SIG-M5 (cell line): Measurements from ENCODE around the gene RPS6KA4.
"Not testable (repeated sequence)": the region's sequence is repeated elsewhere in the genome, so short reads cannot be mapped to it uniquely, and the experiment has no call there.

Experiments
- DNase-seq: peaks from one replicate; lab custom pipeline; 2025; lab: John Stamatoyannopoulos, UW

The RPS6KA4 gene

DNA sequence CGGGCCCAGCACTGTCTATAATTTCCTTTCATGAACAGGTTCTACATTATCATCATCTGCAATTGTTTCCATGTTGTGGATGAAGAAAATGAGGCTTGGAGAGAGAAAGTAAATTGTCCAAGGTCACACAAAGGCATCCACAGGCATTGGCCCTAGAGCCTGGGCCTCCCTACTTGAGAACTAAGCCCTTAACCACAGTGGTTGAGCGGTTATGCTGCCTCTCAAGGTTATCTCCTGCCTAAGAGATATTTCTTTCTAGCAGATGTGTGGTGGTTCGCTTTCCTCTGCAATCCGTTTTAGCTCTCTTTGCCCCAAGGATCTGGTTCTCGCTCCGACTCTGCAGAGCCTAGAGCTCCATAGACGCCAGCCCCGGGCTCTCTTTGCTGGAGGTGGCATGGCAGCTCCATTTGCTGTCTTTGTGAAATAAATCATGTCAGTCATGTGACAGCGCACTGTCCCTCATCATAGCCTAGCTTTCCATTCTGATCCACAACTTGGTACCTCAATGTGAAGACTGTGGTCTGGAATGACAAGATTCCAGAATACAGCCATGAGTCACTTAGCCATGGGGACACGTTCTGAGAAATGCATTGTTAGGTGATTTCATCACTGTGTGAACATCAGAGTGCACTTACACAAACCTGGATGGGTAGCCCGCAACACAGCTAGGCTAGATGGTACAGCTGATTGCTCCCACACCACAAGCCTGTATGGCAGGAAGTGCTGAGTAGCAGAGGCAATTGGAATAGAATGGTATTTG lies 27.2 kb downstream of the RPS6KA4 start:
- no peak for DNase-seq

DNA sequence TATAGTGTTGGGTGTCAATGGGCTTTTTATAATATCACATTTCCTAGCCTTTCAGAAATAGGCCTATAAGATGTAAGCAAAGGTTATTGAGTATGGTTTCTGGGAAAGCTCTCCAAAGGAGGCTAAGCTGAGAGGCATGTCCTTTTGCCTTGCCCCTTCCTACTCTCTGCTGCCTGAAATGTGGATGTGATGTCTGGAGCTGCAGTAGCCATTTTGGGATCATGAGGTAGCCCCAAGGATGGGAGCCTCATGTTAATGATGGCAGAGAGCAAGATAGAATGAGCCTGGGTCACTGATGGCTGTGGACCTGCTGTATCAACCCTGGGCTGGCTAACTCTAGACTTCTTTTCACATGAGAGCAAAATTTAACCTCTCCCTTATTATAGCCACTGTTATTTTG lies 29.0 kb downstream of the RPS6KA4 start:
- DNase-seq: no peak

DNA sequence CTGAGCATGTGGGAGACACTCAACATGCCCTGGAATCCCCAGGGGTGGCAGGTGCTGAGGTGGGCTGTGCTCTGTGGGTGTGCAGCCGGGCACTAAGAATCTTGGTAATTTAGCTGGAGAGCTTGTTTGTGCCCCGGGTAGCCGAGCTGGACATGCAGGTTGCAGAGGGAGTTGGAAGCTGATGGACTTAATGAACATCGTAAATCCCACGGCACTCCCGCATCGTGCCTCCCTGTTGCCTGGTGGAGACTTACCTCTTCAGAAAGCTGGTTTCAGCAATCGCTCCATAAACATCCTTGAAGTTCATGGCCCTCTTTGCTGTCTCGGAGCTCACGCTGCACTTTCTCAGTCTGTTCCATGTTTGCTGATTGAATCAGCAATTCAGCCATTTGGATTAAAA lies 29.9 kb downstream of the RPS6KA4 start:
- no peak for DNase-seq

DNA sequence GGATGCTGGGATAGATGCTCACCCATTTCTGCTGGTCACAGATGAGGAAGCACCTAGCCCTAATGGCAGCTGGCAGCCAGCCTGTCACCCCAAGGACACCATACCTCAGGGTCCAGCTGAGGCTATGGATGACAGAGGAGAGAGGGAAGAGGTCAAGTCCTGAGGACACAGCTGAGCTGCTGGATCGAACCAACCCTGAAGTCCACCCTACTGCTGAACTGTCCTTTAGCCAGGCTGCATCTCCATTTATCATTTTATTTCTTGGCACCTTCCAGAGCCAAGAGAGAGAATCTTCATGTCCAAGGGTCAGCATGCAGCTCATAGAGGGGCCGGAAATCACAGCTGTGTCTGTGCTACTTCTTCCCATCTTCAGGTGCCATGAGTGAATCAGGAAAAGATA lies 30.9 kb downstream of the RPS6KA4 start:
- no peak for DNase-seq

DNA sequence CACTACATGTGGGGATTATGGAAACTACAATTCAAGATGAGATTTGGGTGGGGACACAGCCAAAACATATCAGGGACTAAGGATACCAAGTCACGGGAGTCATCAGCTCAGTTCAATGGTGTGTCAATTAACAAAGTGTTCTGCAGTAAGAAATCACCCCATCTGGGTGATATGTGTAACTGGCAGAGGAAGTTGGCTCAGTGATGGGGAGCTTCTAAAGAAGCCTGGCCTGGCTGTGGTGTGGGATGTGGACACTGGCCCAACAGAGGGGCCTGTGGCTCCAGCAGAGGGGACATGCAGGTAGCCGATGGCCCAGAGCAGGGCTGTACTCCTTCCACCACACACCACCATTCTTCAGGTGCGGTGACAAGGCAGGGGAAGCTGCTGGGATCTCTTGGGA lies 31.6 kb downstream of the RPS6KA4 start:
- no peak for DNase-seq

DNA sequence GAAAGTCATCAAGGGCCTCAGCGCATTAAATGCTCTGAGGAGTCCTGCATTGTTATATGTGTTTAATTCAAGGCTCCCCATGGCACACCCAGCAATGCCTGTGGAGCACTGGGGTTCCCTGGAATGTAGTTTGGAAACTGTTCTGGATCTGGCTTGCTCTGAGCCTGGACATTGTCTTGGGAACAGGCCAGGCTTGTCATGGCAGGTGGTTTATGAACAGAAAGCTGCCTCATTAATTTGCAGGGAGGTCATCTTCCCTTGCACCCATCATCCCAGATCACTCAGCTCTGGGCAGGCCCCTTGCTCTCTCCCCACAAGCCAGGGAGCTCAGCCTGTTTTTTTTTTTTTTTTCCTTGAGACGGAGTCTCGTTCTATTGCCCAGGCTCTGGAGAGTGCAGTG lies 32.9 kb downstream of the RPS6KA4 start:
- no peak for DNase-seq

DNA sequence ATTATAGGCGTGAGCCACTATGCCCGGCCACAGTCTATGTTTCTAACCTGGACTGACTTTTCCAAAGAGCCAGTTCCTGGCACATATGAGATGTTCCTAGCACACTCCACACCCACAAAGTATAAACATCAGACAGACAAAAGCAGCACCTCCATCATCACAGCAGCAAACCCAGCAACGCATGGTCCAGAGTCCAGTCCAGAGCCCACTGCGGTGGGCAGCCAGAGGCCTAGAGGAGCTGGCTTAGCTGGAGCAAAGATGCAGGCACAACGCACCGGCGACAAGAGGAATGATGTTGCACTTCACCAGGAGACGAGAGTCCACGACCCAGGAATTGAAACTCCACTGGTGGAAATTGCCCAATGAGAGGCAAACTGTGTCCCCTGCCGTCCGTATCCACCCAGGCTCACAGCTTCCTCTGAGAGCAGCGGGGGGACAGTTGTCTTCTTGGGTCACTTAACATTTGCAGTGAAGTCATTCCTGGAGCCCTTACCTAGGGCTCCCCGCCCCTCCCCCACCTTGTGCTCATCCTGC lies 36.6 kb downstream of the RPS6KA4 start:
- no peak for DNase-seq

DNA sequence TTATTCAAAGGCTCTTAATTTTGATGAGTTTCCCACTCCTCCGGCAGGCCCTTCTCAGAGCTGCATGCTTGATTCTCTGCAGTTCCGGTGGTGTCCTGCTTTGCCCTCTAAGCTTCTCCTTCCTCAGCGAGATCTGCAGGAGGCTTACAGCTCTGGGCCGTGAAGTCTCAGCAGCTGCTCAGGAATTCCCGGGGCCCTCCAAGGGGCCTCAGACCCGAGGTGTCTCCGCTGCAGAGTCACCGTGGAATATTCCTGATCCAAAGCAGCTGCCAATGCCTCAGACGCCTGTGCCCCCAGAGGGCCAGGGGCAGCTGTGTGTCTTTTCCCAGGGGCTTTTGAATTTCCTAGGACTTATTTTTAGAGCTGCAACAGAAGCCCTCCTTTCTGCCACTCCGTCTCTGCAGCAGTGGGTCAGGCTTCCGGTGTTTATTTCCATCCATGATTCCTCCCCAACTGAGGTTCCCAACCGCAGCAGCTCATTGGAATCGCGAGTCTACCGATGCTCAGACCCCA lies 37.2 kb downstream of the RPS6KA4 start:
- no peak for DNase-seq

DNA sequence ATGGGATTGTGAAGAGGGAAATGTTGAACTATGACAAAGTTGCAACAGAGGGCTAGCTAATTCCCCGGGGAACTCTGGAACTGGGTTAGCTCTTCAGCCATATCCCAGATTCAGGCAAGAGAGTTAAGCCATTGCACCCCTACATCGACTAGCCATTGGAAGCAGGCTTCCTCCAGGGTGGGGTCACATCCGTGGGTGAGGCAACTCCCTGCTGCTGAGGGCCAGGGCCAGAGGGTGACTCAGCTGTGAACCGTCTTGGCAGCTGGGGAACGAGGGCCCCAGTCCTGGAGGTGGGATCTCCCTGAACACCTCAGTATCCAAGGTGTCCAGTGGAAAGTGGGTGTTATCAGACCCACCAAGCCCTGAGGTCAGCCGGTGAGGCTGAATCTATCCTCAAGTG lies 41.1 kb downstream of the RPS6KA4 start:
- no peak for DNase-seq

DNA sequence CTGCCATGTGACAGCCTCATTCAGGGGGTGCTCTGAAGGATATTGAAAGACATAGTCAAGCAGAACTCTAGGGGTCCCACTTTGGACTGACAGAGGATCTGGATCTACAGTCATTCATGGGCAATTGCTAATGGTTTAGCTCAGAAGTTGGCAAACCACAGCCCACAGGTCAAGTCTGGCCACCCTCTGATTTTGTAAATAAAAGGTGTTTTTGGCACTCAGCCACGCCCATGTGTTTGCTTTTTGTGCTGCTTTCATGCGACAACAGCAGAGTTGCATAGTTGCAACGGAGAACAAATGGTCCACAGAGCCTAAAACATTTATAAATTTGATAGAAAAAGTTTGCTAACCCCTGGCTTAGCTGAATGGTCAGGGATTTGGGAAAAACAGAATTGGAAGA lies 41.7 kb downstream of the RPS6KA4 start:
- no peak for DNase-seq

DNA sequence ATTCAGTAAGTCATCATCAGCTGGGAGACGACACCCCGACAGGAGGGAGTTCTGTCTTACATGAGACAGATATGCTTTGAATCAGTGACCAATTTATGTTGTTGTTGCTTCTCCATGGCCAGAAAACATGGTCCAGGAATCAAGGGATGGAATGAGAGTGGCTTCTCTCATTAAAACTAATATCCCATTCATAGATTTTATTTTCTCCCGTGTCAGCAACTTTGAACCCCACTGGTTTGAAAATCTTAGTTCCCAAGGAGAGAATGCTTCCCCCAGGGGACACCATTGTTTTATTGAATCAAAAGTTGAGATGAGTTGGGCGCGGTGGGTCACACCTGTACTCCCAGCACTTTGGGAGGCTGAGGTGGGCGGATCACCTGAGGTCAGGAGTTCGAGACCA lies 42.8 kb downstream of the RPS6KA4 start:
- no peak for DNase-seq

DNA sequence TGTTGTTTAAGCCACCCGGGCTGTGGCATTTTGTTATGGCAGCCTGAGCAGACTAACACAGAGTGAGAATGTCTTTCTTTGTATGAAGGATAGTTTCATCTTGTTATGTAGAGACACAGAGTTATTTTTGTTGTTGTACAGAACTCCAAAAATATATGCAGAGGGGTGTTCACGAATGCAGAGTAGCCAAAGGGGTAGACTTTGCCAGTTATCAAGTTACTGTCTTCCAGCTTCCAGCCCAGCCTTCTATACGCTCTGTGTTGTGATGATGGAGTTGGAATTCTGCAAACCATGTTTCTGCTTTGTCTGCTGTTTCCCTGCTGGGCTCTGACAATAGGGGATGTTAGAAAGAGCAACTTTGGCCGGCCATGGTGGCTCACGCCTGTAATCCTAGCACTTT lies 44.1 kb downstream of the RPS6KA4 start:
- DNase-seq: no peak

DNA sequence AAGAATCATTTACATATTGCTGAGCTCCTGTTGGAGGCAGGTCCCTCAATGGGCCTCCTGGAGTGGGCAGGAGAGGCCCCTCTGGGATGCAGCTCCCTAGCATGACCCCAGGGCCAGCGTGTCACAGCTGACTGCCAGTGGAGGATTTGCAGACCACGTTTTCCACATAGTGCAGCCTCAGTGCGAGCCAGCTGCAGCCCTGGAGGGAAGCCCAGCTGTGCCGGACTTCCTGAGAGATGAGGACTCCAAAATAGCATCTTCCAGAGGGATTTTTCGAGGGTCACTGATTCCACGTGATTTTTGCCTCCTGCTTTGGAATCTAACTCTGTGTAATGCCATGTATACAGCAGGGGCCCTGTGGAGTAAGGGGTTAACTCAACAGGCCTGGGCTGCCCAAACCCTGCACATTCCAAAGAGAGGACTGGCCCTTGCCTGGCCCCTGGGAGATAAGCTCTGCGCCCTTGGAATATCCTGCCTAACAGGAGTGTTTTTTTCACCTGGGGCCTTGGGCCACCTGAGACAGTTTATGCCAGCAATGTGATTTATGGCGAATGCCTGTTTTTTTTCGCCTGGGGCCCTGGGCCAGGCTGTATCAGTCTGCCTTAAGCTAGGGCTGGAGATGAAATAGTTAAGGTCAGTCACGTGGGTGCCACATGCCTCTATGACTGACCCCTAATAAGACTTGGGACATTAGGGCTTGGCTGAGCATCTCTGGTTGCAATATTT lies 47.4 kb downstream of the RPS6KA4 start:
- DNase-seq: no peak

DNA sequence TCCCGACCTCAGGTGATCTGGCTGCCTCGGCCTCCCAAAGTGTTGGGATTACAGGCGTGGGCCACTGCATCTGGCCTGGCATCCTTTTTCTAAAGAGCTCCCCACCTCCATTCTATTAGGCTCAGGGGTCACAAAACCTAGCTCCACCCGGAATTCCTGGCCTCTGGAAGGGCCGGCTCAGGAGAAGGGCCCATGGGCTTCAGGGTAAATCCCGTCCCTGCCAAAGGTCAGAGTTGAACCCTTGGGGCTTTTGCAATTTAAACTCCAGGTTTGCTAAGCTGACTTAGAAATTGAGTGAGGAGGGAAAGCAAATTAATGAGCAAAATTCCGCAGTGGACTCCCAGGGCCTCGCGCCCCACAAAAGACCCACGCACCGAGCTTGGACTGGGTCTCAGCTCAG lies 48.3 kb downstream of the RPS6KA4 start:
- DNase-seq: no peak

DNA sequence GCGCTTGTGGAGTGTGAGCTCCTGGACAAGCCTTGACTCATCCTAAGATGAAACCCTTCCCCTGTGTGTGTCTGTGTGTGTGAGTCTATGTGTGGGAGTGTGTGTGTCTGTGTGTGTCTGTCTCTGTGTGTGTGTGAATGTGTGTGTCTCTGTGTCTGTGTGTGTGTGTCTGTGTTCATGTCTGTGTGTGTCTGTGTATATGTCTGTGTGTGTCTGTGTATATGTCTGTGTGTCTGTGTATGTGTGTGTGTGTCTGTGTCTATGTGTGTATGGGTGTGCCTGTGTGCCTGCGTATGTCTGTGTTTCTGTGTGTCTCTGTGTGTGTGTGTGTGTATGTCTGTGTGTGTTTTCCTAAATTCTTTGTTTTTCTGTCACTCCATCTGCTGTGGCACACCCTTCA lies 48.7 kb downstream of the RPS6KA4 start:
- no peak for DNase-seq

DNA sequence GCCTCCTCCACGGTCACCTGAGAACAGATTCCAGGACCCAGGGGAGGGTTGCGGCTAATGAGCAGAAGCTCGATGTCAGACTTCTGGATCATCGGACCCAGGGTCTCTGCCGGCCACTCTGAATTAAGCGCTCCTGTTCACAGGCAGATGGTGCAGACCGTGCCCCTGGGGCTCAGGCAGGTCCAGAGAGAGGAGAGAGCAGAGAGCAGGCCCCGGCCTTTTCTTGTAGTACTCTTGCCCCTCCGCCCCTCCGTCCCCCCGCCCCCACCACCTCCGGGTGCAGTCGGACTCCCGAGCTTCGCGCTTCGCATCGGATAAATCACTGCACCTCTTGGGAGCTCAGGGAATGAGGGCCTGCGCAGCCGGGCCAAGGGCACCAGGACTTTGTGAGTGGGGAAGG lies 50.3 kb downstream of the RPS6KA4 start:
- no peak for DNase-seq

DNA sequence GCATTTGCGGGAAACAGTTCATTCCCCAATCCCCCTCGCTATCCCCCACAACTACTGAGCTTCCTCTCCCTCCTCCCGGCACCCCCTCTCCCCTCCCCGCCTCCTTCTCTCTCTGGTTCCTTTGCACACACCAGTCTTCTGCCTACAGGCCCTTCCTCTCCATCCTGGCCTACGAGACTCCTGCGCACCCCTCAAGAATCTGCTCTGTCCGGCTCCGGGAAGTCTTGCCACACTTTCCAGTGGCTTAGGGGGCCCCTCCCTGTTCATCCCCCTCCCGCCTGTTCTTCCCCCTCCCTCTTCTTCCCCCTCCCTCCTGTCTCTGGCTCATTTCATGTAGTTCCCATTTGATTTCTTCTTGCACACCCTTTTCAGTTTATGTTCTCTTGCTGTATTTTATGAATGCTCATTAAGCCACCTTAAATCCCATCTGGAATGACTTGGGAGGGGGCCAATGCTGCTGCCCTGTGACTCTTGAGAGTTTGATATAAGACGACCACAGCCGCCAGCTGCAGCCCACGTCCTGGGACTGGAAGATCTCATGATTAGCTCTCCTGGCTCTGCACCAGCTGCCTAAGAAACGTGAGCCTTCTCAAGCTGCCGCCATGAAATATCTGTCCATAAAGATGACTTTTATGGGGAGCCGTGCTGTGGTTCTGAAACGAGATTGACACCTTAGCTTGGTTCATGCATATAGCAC lies 50.9 kb downstream of the RPS6KA4 start:
- no peak for DNase-seq

DNA sequence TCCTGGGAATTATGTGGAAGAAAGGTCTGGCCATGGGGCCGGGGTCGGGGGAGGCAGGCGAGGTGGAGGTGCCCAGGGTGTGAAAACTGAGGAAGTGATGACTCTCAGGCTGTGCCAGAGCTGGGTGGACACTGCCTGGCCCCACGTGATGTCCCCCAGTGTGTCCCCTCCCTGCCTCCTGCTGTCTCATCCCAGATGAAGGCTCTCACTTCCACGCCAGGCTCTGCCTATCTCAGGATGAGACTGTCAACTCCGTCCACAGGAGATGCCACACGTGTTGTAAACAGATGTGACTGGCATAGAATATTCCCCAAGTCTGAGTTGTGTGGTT lies 51.4 kb downstream of the RPS6KA4 start:
- no peak for DNase-seq

DNA sequence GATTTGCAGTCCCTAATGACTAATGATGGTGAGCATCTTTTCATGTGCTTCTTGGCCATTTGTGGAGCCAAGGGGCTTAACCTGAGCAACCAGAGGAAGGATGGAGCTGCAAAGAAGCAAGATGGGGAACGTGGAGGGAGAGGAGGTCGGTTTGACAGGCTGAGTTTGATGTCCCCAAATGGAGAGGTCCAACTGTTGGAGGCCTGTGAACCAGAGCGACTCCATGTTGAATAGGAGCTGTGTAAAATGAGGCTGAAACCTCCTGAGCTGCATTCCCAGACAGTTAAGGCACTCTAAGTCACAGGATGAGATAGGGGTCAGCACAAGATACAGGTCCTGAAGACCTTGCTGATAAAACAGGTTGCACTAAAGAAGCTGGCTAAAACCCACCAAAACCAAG lies 54.5 kb downstream of the RPS6KA4 start:
- DNase-seq: no peak

DNA sequence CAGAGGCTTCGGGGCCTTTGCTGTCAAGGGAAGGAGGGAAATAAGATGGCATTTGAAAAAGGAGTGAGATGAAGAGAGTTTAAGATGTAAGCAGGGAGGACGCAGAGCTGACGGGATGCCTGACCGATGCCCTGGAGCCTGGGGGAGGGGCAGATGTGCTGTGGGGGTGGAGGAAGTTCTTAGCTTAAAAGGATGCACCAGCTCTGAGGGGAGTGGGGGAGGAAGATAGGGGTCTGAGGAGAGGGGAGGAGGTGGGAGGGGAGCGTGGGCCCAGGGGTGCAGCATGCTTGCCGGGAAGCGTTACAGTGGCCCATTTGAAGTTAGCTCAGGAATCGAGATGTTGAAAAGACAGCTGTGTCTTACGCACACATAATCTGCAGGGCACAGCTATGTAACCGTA lies 56.3 kb downstream of the RPS6KA4 start:
- DNase-seq: no peak

DNA sequence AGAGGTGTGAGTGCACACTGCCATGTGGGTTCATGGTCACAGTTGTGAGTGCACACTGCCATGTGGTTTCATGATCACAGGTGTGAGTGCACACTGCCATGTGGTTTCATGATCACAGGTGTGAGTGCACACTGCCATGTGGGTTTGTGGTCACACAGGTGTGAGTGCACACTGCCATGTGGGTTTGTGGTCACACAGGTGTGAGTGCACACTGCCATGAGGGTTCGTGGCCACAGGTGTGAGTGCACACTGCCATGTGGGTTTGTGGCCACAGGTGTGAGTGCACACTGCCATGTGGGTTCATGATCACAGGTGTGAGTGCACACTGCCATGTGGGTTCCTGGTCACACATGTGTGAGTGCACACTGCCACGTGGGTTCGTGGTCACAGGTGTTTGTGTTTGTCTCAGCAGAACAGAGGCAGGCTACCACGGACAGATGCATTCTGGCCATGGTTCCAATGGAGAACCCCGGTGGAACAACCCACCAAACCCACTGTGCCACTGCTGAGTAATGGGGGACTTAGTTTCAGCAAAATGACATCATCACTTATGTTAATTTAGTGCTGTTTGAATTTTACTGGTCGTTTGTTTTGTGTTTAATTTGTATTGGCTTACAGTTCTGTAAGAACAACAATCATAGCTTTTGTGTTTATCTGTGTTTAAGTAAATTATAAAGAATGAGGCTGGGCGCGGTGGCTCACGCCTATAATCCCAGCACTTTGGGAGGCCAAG lies 57.2 kb downstream of the RPS6KA4 start:
- DNase-seq: no peak

DNA sequence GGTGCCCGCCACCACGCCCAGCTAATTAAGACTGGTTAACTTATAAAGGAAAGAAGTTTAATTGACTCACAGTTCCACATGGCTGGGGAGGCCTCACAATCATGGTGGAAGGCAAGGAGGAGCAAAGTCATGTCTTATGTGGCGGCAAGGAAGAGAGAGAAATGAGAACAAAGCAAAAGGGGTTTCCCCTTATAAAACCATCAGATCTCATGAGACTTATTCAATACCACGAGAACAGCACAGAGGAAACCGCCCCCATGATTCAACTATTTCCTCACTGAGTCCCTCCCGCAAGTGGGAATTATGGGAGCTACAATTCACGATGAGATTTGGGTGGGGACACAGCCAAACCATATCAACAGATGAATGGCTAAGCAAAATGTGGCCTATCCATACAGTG lies 59.3 kb downstream of the RPS6KA4 start:
- not testable (repeated sequence) for DNase-seq
